ENCODE measurements around the gene EMSY.
"Not testable (repeated sequence)": the region's sequence is repeated elsewhere in the genome, so short reads cannot be mapped to it uniquely, and the experiment has no call there.

The EMSY gene

DNA sequence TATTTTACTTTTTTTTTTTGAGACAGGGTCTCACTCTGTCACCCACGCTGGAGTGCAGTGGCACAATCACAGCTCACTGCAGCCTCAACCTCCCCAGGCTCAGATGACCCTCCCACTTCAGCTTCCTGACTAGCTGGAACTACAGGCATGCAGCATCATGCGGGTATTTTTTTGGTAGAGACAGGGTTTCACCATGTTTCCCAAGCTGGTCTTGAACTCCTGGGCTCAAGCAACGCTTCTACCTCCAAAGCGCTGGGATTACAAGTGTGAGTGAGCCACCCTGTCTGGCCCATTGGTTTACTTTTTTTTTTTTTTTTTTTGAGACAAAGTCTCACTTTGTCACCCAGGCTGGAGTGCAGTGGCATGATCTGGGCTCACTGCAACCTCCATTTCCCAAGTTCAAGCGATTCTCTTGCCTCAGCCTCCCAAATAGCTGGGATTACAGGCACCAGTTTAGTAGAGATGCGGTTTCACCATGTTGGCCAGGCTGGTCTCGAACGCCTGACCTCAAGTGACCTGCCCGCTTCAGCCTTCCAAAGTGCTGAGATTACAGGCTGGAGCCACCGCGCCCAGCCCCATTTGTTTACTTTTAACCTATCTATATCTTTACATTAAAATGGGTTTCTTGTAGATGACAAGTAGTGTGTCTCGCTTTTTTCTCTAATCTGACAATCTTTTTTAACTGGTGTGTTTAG is 127.5 kb downstream of the EMSY start:
- not testable (repeated sequence) for DNase-seq

- DNase-seq = no peak
These were observed 129.6 kb downstream of the EMSY start for GRCh38 chr11:76574406-76574805.

DNA sequence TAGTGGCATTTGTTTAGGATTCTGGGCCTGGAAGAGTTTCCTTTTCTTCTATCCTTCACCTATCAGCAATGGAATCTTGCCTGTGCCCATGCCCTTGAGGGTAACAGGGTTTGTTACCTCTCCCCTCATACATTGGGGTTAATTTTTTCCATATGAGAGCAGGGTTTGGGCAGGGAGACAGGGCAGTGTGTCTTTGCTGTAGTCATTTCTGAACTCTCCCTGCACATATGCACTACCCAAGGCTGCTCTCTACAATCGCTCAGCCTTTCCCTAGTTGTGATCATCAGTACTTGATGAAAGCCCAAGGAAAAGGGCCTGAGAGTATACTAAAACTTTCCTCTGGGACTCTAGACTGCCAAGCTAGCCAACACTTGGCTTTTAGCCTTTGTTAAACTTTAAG is 130.1 kb downstream of the EMSY start:
- no peak for DNase-seq

DNA sequence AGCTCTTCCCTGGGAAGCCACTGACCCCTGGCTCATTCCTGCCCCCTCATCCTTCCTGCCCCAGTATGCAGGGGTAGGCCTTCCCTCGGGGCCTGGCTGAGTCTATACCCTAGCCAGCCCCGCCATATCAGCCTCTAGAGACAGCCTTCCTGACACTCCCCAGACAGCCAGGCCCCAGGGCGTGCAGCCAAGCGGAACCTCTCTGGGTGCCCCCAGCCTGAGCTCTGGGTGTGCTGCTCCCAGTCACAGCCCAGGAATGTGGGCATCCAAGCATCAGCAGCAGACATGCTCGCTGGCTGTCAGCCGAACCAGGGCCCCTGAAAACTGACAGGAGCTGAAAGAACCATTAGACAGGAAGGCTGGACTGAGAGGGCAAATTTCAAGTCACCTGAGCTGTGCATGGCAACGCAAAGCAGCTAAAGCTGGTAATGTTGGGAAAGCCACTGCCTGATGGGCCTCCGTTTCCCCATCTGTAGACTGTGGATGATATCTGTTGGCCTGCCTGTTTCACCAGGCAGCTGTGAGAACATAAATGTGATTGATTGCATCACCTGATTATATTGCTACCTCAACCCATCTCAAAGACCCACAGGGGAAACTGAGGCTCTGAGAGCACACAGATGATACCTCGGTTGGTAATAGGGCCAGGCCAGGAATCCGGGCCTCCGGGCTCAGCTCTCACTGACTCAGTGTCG is 132.6 kb downstream of the EMSY start:
- no peak for DNase-seq

- no peak for DNase-seq
These were observed 133.3 kb downstream of the EMSY start for GRCh38 chr11:76577921-76578653.

GRCh38 chr11:76578654-76579055 is 133.8 kb downstream of the EMSY start:
- DNase-seq = no peak

DNA sequence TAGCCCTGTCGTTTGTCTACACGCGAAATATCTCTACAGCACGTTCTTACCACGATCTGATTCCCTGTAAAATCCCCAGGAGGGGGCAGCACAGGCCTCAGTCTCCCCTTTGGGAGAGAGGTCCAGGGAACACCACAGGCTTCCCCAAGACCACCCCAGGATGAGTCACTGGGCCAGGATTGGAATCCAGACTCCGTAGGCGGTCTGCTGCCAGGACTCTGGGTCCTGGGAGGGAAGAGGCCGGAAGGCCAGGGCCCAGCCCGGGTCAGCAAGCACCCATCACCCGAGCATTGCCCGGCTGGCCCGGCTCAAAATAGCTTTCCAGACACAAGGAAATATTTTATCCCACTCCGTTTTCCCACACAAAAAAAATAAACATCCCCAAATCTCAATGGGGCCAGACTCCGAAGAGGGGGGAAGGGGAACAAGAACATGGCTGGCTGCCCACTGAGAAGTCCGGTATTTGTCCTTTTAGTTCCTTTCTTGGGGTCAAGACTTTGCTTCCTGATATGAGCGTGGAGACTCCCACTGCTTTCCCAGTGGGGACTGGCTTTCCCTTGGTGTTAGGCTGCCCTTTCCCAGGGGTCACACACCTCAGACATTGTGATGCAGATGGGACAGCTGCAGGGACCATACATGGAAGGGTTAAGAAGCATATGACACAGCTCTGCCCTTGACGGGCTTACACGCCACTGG is 134.4 kb downstream of the EMSY start:
- DNase-seq = no peak

DNA sequence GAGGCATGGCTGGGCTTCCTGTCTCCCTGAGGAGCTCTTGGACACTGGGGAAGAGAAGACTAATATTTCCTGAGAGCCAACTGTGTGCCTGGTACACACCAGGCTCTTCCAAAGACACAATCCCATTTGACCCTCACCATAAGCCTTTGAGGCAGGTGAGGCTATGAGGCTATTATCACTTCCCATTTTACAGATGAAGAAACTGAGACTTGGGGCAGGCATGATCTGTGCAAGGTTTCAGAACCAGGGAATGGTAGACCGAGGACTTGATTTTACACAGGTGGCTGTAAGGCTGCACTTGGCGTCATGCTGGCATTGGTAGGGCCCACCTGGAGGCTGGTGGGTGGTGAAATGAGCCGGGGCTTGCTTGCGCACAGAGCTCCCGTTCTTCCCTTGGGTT is 134.9 kb downstream of the EMSY start:
- no peak for DNase-seq

GRCh38 chr11:76582471-76582870 is 137.7 kb downstream of the EMSY start:
- DNase-seq = not testable (repeated sequence)

GRCh38 chr11:76587820-76588454 is 143.1 kb downstream of the EMSY start:
- DNase-seq = no peak

- DNase-seq = no peak
These were observed 143.9 kb downstream of the EMSY start for GRCh38 chr11:76588455-76589325.

DNA sequence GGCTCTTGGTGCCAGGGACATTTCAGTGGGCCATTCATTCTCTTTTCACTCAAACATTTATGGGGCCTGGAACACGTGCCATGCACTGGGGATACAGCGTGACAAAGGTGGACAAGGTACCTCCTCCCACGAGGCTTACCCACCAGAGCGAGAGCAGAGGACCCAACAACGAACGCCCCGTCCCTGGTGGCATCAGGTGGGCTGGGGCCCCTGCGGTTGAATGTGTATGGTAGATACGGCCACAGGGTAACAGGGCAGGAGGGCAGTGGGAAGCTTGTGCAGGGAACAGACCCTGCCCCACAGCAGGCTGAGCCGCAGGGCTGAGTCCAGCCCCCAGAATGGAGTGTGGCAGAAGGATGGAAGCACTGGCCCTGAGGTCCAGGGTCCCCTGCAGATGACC is 144.7 kb downstream of the EMSY start:
- DNase-seq = no peak

DNA sequence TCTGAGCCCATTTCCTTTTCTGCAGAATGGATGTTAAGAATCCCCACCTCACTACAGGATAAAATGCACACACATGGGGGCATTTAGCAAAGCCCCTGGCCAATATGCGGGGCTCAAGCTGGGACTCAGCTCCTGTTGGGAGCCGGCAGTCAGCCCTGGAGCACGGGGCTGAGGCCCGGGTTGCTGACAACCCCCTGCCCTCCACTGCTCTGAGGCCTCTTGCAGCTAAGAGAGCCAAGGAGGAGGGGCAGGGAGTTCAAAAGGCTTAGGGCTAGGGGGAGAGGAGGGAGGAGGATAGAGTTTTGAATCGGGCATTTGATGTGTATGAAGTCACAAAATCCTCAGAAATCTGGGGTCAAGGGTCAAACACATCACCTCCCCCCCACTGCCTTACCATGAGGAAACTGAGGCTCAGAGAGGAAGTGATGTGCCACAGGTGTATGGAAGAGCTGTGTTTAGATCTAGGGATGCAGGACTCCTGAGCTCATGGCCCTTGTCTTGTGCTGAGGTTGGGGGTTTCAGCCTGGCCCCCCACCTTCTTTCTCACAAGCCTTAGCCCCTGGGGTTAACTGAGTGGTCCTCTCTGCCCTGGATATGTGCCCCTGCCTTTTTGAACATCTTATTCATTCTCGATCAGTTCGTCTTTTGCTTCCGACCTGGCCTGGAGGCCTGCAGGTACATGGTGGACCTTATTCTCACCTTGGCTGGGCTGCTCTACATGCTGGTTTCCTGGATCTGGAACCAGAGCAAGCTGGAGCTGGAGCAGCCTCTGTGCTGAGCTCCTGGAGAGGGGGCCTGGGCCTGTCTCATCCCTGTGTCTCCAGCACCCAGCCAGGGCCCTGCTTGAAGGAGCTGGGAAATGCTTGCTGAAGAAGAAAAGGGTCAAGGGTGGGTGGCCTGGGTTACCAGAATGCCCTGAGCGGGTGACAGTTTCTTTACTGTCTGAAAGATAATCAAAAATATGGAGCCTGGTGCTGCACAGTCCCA is 145.4 kb downstream of the EMSY start:
- no peak for DNase-seq

- DNase-seq = no peak
These were observed 146.6 kb downstream of the EMSY start for GRCh38 chr11:76591416-76591815.

GRCh38 chr11:76592025-76592914 is 147.5 kb downstream of the EMSY start:
- DNase-seq = no peak

DNA sequence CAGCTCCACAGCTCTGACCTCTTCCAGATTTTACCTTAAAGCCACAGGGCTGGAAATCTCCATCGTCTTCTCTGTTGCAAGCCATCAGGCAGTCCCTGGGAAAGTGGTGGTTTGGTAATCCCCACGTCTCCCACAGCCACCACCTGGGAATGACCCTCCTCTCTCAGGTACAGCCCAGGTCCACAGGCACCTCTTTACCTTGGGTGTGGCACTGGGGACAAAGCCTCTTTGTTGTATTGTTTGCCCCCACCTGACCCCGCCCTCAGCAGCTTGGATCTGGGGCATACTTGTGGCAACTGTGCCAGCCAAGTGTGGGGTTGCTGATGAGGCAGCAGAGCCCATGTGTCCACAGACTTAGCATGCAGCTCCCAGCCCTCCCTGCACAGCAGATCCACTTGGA is 148.1 kb downstream of the EMSY start:
- no peak for DNase-seq

- DNase-seq = not testable (repeated sequence)
These were observed 150.3 kb downstream of the EMSY start for GRCh38 chr11:76595091-76595490.

DNA sequence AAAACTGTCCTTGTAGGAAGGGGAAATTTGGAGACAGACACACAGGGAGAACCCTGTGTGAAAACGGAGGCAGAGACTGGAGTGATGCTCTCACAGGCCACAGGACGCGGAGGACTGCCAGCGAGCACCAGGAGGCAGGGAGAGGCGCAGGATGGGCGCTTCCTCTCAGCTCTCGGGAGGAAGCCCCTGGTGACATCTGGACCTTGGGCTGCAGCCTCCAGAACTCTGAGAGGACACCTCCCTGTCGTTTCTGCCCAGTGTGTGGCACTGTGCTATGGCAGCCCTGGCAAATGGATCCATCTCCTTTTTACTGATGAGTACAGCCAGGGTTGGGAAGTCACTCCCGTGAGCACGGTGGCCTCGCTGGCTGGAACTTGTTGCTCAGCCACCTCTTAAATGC is 151.8 kb downstream of the EMSY start:
- no peak for DNase-seq
